Stimulated activated CD8-positive, alpha-beta memory T cell treated with anti-CD3 and anti-CD28 coated beads, Interleukin-7, amount 100 ng/mL, for 24 hours (primary cell): Measurements from ENCODE around the gene TMEM132E.

Experiments used
- DNase-seq: peaks from one replicate; pipeline ENCODE4 v3.0.0-alpha.2; 2020; ENCODE audit warnings: low read depth

TMEM132E gene

GRCh38 chr17:34570506-34570905 lies 8.9 kb upstream of the TMEM132E start:
- no peak for DNase-seq

- DNase-seq, result no peak
Measured at GRCh38 chr17:34571428-34572130, 7.8 kb upstream of the TMEM132E start.

- no peak for DNase-seq
Measured at GRCh38 chr17:34572483-34572882, 6.9 kb upstream of the TMEM132E start.

GRCh38 chr17:34575182-34575581 lies 4.2 kb upstream of the TMEM132E start:
- DNase-seq, result no peak

- no peak for DNase-seq
Measured at GRCh38 chr17:34578016-34578415, 1.4 kb upstream of the TMEM132E start.

- DNase-seq, result no peak
Measured at GRCh38 chr17:34578656-34579016, 746 bp upstream of the TMEM132E start.

- no peak for DNase-seq
Measured at GRCh38 chr17:34579979-34580684, 750 bp downstream of the TMEM132E start.

GRCh38 chr17:34580685-34581445 lies 1.5 kb downstream of the TMEM132E start:
- DNase-seq, result no peak

GRCh38 chr17:34581446-34582184 lies 2.2 kb downstream of the TMEM132E start:
- no peak for DNase-seq

GRCh38 chr17:34582185-34582900 lies 3.0 kb downstream of the TMEM132E start:
- no peak for DNase-seq

GRCh38 chr17:34582901-34583245 lies 3.5 kb downstream of the TMEM132E start:
- DNase-seq, result no peak

GRCh38 chr17:34584805-34585416 lies 5.5 kb downstream of the TMEM132E start:
- DNase-seq, result no peak

GRCh38 chr17:34586346-34586846 lies 7.0 kb downstream of the TMEM132E start:
- no peak for DNase-seq

GRCh38 chr17:34588266-34588665 lies 8.9 kb downstream of the TMEM132E start:
- no peak for DNase-seq

GRCh38 chr17:34589120-34589965 lies 10.0 kb downstream of the TMEM132E start:
- no peak for DNase-seq

GRCh38 chr17:34592002-34592401 lies 12.6 kb downstream of the TMEM132E start:
- no peak for DNase-seq

GRCh38 chr17:34596920-34597319 lies 17.5 kb downstream of the TMEM132E start:
- DNase-seq, result no peak

GRCh38 chr17:34598161-34598776 lies 18.9 kb downstream of the TMEM132E start:
- no peak for DNase-seq

- DNase-seq, result no peak
Measured at GRCh38 chr17:34601416-34601815, 22.0 kb downstream of the TMEM132E start.

GRCh38 chr17:34603974-34604373 lies 24.6 kb downstream of the TMEM132E start:
- no peak for DNase-seq
